ENCODE results near the gene MYH15.

Gene MYH15

DNA sequence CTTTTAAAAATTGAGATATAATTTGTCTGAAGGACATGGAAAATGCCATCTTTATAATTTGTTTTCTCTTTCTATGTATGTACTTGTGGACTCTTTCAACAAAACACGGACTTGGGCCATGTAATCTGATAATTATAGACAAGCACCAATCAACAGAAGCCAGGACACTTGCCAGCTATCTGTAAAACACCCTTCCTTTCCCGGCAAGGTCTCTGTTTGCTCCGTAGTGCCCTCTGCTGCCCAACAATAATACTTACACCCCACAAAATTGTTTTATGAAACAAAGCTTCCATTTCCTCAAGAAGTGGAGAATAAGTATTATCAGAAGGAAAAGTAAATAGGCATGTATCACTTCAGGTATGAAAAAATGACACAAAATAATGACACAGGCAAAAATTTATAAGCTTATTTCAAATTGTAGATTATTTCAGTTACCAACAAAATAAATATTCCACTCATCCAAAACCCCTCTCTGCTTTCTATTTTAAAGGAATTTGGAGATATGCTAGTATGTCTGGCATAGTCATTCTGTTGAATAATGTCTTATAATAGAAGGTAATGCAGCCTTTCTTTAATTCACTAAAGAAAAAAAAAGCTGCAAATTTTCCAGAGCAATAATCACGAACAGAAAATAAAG lies 32.8 kb downstream of the MYH15 start:
- no peaks in the 10 kb centered on the region for H3K4me1 Mint-ChIP-seq
- no peaks in the 10 kb centered on the region for H3K27me3 Mint-ChIP-seq (ENCODE audit: low read depth, poor library complexity)
- peak; percentile 80 for TF ChIP-seq CTCF (IDR thresholded peaks at IDR 0.05)
- peak; percentile 66 for DNase-seq
- no peaks in the 10 kb centered on the region for H3K9me3 Mint-ChIP-seq
- H3K27ac Mint-ChIP-seq: no peak overlapping the region
- H3K4me3 Mint-ChIP-seq: no peak overlapping the region
- no peaks in the 10 kb centered on the region for H3K36me3 Mint-ChIP-seq (ENCODE audit: low read depth)

- DNase-seq: no peak
- Mint-ChIP-seq H3K36me3 (ENCODE audit: low read depth) (no peaks in the 10 kb centered on the region), H3K4me1 (peaks cover 14% of the 10 kb centered on the region), H3K27me3 (ENCODE audit: low read depth, poor library complexity) (no peaks in the 10 kb centered on the region), H3K9me3 (no peaks in the 10 kb centered on the region), H3K27ac (no peak overlapping the region), H3K4me3 (no peak overlapping the region)
- TF ChIP-seq CTCF (IDR thresholded peaks at IDR 0.05): no peak
Measured at GRCh38 chr3:108475220-108475782, 35.1 kb downstream of the MYH15 start.

- H3K27ac Mint-ChIP-seq: no peak overlapping the region
- TF ChIP-seq CTCF (IDR thresholded peaks at IDR 0.05): no peak
- no peaks in the 10 kb centered on the region for H3K36me3 Mint-ChIP-seq (ENCODE audit: low read depth)
- peaks cover 14% of the 10 kb centered on the region for H3K4me1 Mint-ChIP-seq
- no peaks in the 10 kb centered on the region for H3K9me3 Mint-ChIP-seq
- no peak for DNase-seq
- no peaks in the 10 kb centered on the region for H3K27me3 Mint-ChIP-seq (ENCODE audit: low read depth, poor library complexity)
- no peak overlapping the region for H3K4me3 Mint-ChIP-seq
Measured at GRCh38 chr3:108474581-108474980, 35.8 kb downstream of the MYH15 start.

GRCh38 chr3:108473711-108474110 lies 36.7 kb downstream of the MYH15 start:
- Mint-ChIP-seq H3K9me3 (no peaks in the 10 kb centered on the region), H3K36me3 (ENCODE audit: low read depth) (no peaks in the 10 kb centered on the region), H3K27me3 (ENCODE audit: low read depth, poor library complexity) (no peaks in the 10 kb centered on the region), H3K4me1 (peaks cover 14% of the 10 kb centered on the region), H3K4me3 (no peak overlapping the region), H3K27ac (no peak overlapping the region)
- no peak for TF ChIP-seq CTCF (IDR thresholded peaks at IDR 0.05)
- DNase-seq: no peak

GRCh38 chr3:108472001-108472591 lies 38.3 kb downstream of the MYH15 start:
- Mint-ChIP-seq H3K4me1 (peaks cover 14% of the 10 kb centered on the region), H3K4me3 (no peak overlapping the region), H3K27me3 (ENCODE audit: low read depth, poor library complexity) (no peaks in the 10 kb centered on the region), H3K9me3 (no peaks in the 10 kb centered on the region), H3K36me3 (ENCODE audit: low read depth) (no peaks in the 10 kb centered on the region), H3K27ac (no peak overlapping the region)
- DNase-seq: no peak
- no peak for TF ChIP-seq CTCF (IDR thresholded peaks at IDR 0.05)

- no peak for DNase-seq
- no peak overlapping the region for H3K27ac Mint-ChIP-seq
- H3K36me3 Mint-ChIP-seq (ENCODE audit: low read depth): no peaks in the 10 kb centered on the region
- H3K9me3 Mint-ChIP-seq: no peaks in the 10 kb centered on the region
- no peaks in the 10 kb centered on the region for H3K27me3 Mint-ChIP-seq (ENCODE audit: low read depth, poor library complexity)
- H3K4me1 Mint-ChIP-seq: peaks cover 14% of the 10 kb centered on the region
- no peak for TF ChIP-seq CTCF (IDR thresholded peaks at IDR 0.05)
- no peak overlapping the region for H3K4me3 Mint-ChIP-seq
Measured at GRCh38 chr3:108471426-108471825, 39.0 kb downstream of the MYH15 start.
